Measurements from ENCODE around the gene PPP1R12C.

- TF ChIP-seq CTCF (IDR thresholded peaks at IDR 0.05) (no peak), POLR2A (IDR thresholded peaks at IDR 0.05) (no peak)
Measured at GRCh38 chr19:55137915-55138314, 20.5 kb upstream of the PPP1R12C start.
